HepG2 (cell line): ENCODE results near the gene CSNK1D. TPM values are rescaled to one million over a fixed set of nuclear protein-coding genes. Genes with fewer than 3 reads are reported as not detected.

Source experiments
- ASH2L ChIP-seq: fragments of 300-600, 200-600 bp; sonication (generic); IDR thresholded peaks from 2 replicates; pipeline ENCODE4 v1.7.0; 2017; ENCODE audit warnings: low read depth, mild to moderate bottlenecking, moderate library complexity, mixed read lengths, low read length; ENCODE audit not compliant: insufficient read length
- CENPT ChIP-seq: sonication (generic); formaldehyde crosslinking; IDR thresholded peaks from 2 replicates; pipeline ENCODE4 v1.8.0; 2022; ENCODE audit warnings: low read depth, mild to moderate bottlenecking, moderate library complexity, missing genetic modification reagents
- GPN1 ChIP-seq: sonication (generic); formaldehyde crosslinking; IDR thresholded peaks from 2 replicates; pipeline ENCODE4 v1.5.1; 2020; ENCODE audit warnings: missing genetic modification reagents, borderline replicate concordance
- HMG20A ChIP-seq: IDR thresholded peaks from 2 replicates; pipeline ENCODE4 v1.6.1; 2016; ENCODE audit warnings: borderline replicate concordance
- HNRNPL ChIP-seq: fragments of 200-400 bp; formaldehyde crosslinking; IDR thresholded peaks from 2 replicates; pipeline ENCODE4 v1.6.1; 2017; ENCODE audit warnings: mild to moderate bottlenecking, low read depth, low read length
- MXD1 ChIP-seq: sonication (generic); formaldehyde crosslinking; IDR thresholded peaks from 2 replicates; pipeline ENCODE4 v1.4.0; 2020; ENCODE audit warnings: mild to moderate bottlenecking, missing genetic modification reagents
- NFKBIZ ChIP-seq: IDR thresholded peaks from 2 replicates; pipeline ENCODE4 v1.6.1; 2018; ENCODE audit warnings: missing genetic modification reagents, missing compliant biosample characterization
- PATZ1 ChIP-seq: sonication (generic); formaldehyde crosslinking; IDR thresholded peaks from 2 replicates; pipeline ENCODE4 v1.4.0; 2020; ENCODE audit warnings: missing genetic modification reagents
- PITX1 ChIP-seq: sonication (generic); formaldehyde crosslinking; IDR thresholded peaks from 2 replicates; pipeline ENCODE4 v1.5.1; 2020; ENCODE audit warnings: mild to moderate bottlenecking, missing genetic modification reagents
- RFX5 ChIP-seq: IDR thresholded peaks from 2 replicates; pipeline ENCODE4 v1.6.1; 2011; ENCODE audit warnings: low read depth, low read length, improper control_type of control experiment
- SALL2 ChIP-seq: sonication (generic); formaldehyde crosslinking; IDR thresholded peaks from 2 replicates; pipeline ENCODE4 v1.8.1; 2023; ENCODE audit warnings: mild to moderate bottlenecking, missing genetic modification reagents, inconsistent platforms
- TFAP4 ChIP-seq: sonication (generic); IDR thresholded peaks from 2 replicates; pipeline ENCODE4 v1.6.1; 2016; ENCODE audit warnings: low read depth, borderline replicate concordance
- TP53 ChIP-seq: sonication (generic); formaldehyde crosslinking; conservative IDR thresholded peaks from 2 replicates; pipeline ENCODE4 v1.4.0; 2020; ENCODE audit warnings: missing genetic modification reagents
- ZMYM3 ChIP-seq: sonication (generic); formaldehyde crosslinking; IDR thresholded peaks from 2 replicates; pipeline ENCODE4 v1.5.1; 2020; ENCODE audit warnings: mild to moderate bottlenecking, missing genetic modification reagents
- ZNF142 ChIP-seq: sonication (generic); formaldehyde crosslinking; IDR thresholded peaks from 2 replicates; pipeline ENCODE4 v1.4.0; 2020; ENCODE audit warnings: missing genetic modification reagents
- ZNF510 ChIP-seq: sonication (generic); formaldehyde crosslinking; IDR thresholded peaks from 2 replicates; pipeline ENCODE4 v1.4.0; 2020; ENCODE audit warnings: low read depth, mild to moderate bottlenecking, missing genetic modification reagents
- ZNF639 ChIP-seq: conservative IDR thresholded peaks from 2 replicates; pipeline ENCODE4 v1.6.1; 2018; ENCODE audit warnings: missing genetic modification reagents
- ZSCAN20 ChIP-seq: sonication (generic); formaldehyde crosslinking; IDR thresholded peaks from 2 replicates; pipeline ENCODE4 v1.4.0; 2020; ENCODE audit warnings: missing genetic modification reagents, mild to moderate bottlenecking, borderline replicate concordance
- polyA plus RNA-seq, 8 experiments: library from polyadenylated mRNA; depleted of rRNA in 3 of 8; stranded (reverse) in 7 of 8; unstranded in 1 of 8; fragments of >200 nt; fragmentation: Illumina TruSeq in 4 of 8; extraction: Trizol in 4 of 8; gene quantifications; 2 replicates each; pipeline versions ENCODE4 v1.2.1 to v1.2.3, GENCODE V29; 2011 to 2016; ENCODE audit warnings: low read depth in 4 of 8, missing spikeins in 1 of 8, mixed read lengths in 1 of 8; ENCODE audit not compliant: insufficient read depth in 1 of 8
- total RNA-seq, 5 experiments: library from RNA; depleted of rRNA; stranded (reverse); fragments of >200 nt; fragmentation: Illumina TruSeq; extraction: Trizol; gene quantifications; 2 replicates each; pipeline ENCODE4 v1.2.3, GENCODE V29; 2016; ENCODE audit warnings: low read depth in 1 of 5

CSNK1D gene
- total and polyA plus RNA-seq, 2 of the 13 experiments (the other 11 are each of a cell fraction or from before 2014, with no cell fraction given), result 31.5 to 128 TPM

- TF ChIP-seq TFAP4 (no peak), ASH2L (no peak), CENPT (CRISPR knock-in tag) (peak; percentile 87), RFX5 (no peak), SALL2 (no peak), ZNF142 (CRISPR knock-in tag) (peak; percentile 25), MXD1 (CRISPR knock-in tag) (no peak; the same call in 1 of the 2 replicates), PATZ1 (CRISPR knock-in tag) (peak; percentile 37; the same call in 1 of the 2 replicates), GPN1 (no peak), ZNF639 (CRISPR knock-in tag) (peak; percentile 1; the same call in 1 of the 2 replicates), TP53 (no peak), HMG20A (no peak), ZSCAN20 (CRISPR knock-in tag) (0 out of 2 replicates have a peak, but pooled peaks have one; percentile 36), ZMYM3 (no peak), ZNF510 (peak; percentile 54; the same call in 1 of the 2 replicates), NFKBIZ (CRISPR knock-in tag) (no peak; the same call in 1 of the 2 replicates), HNRNPL (no peak; the same call in 1 of the 2 replicates), PITX1 (CRISPR knock-in tag) (no peak; the same call in 1 of the 2 replicates)
Observed at GRCh38 chr17:82228842-82229697, 44.4 kb downstream of the CSNK1D start, which contains the start of gene SLC16A3 (continued).
